Panc1 (cell line): ENCODE measurements around the gene PDZD4.

Experiments
- TF ChIP-seq, protein P1 (sequence below): fragments of 450-650 bp; IDR thresholded peaks from 2 replicates; pipeline ENCODE4 v1.5.1; 2017; ENCODE audit warnings: mild to moderate bottlenecking
- TF ChIP-seq, protein P2 (sequence below), 2 experiments: IDR thresholded peaks; 2 replicates each; pipeline ENCODE4 v1.6.1; 2011 to 2012; ENCODE audit warnings: low read depth in 2 of 2, control low read depth in 1 of 2, low read length in 1 of 2, mild to moderate bottlenecking in 1 of 2, moderate library complexity in 1 of 2; ENCODE audit not compliant: insufficient read depth in 1 of 2

DNA sequence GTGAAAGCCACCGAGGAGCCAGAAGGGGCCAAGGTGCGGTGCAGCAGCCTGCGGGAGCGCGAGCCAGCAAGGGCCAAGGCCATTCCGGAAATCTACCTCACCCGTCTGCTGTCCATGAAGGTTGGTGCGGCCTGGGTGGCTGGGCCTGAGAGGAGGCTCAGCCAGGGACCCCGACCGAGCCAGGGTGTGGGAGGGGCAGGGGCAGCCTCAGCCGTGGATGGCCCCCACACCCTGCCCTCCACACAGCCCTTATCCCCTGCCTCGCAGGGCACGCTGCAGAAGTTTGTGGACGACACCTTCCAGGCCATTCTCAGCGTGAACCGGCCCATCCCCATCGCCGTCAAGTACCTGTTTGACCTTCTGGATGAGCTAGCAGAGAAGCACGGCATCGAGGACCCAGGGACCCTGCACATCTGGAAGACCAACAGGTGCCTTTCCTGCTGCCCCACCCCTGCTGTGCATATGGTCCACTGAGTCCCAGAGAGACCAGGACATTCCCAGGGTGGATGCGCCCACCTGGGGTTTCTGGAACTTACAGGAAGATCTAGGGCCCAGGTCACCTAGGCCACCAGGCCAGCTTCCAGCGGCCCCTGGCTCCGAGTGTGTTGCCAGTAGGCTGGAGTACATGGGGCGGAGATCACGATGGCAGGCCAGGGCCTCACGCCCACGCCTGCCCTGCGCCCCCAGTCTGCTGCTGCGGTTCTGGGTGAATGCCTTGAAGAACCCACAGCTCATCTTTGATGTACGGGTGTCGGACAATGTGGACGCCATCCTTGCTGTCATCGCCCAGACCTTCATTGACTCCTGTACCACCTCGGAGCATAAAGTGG lies 52.9 kb downstream of the PDZD4 start:
- TF ChIP-seq, protein P1, sequence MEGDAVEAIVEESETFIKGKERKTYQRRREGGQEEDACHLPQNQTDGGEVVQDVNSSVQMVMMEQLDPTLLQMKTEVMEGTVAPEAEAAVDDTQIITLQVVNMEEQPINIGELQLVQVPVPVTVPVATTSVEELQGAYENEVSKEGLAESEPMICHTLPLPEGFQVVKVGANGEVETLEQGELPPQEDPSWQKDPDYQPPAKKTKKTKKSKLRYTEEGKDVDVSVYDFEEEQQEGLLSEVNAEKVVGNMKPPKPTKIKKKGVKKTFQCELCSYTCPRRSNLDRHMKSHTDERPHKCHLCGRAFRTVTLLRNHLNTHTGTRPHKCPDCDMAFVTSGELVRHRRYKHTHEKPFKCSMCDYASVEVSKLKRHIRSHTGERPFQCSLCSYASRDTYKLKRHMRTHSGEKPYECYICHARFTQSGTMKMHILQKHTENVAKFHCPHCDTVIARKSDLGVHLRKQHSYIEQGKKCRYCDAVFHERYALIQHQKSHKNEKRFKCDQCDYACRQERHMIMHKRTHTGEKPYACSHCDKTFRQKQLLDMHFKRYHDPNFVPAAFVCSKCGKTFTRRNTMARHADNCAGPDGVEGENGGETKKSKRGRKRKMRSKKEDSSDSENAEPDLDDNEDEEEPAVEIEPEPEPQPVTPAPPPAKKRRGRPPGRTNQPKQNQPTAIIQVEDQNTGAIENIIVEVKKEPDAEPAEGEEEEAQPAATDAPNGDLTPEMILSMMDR, result no peak
- TF ChIP-seq, protein P2, sequence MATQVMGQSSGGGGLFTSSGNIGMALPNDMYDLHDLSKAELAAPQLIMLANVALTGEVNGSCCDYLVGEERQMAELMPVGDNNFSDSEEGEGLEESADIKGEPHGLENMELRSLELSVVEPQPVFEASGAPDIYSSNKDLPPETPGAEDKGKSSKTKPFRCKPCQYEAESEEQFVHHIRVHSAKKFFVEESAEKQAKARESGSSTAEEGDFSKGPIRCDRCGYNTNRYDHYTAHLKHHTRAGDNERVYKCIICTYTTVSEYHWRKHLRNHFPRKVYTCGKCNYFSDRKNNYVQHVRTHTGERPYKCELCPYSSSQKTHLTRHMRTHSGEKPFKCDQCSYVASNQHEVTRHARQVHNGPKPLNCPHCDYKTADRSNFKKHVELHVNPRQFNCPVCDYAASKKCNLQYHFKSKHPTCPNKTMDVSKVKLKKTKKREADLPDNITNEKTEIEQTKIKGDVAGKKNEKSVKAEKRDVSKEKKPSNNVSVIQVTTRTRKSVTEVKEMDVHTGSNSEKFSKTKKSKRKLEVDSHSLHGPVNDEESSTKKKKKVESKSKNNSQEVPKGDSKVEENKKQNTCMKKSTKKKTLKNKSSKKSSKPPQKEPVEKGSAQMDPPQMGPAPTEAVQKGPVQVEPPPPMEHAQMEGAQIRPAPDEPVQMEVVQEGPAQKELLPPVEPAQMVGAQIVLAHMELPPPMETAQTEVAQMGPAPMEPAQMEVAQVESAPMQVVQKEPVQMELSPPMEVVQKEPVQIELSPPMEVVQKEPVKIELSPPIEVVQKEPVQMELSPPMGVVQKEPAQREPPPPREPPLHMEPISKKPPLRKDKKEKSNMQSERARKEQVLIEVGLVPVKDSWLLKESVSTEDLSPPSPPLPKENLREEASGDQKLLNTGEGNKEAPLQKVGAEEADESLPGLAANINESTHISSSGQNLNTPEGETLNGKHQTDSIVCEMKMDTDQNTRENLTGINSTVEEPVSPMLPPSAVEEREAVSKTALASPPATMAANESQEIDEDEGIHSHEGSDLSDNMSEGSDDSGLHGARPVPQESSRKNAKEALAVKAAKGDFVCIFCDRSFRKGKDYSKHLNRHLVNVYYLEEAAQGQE (IDR thresholded peaks at IDR 0.05; ENCODE audit: insufficient read depth in 1 of 2, low read depth in 2 of 2, low read length in 1 of 2), result no peak
